ENCODE measurements around the gene OR5H14. TPM values are rescaled to one million over a fixed set of nuclear protein-coding genes. Genes with fewer than 3 reads are reported as not detected.

Gene OR5H14
- total and polyA plus RNA-seq, 2 experiments from 2014 or later: not detected

GRCh38 chr3:98110550-98110908, 36.8 kb upstream of the OR5H14 start:
- Histone ChIP-seq H2AFZ (no peak overlapping the region), H3K79me2 (no peaks in the 10 kb centered on the region), H3K4me1 (ENCODE audit: insufficient read depth) (no peaks in the 10 kb centered on the region), H3K9me3 (ENCODE audit: low read depth) (peaks cover 5% of the 10 kb centered on the region), H3K9me2 (replicated peaks; ENCODE audit: insufficient read depth) (no peaks in the 10 kb centered on the region), H3K4me3 (no peak overlapping the region), H3K36me3 (replicated peaks; ENCODE audit: insufficient read depth, low read depth) (no peaks in the 10 kb centered on the region), H3K27ac (no peak overlapping the region), H3K27me3 (no peaks in the 10 kb centered on the region), H3K4me2 (no peak overlapping the region), H4K20me1 (ENCODE audit: insufficient read depth, poor library complexity, severe bottlenecking) (no peaks in the 10 kb centered on the region)
- no peak for DNase-seq (ENCODE audit: low spot score)
- TF ChIP-seq EZH2phosphoT487 (IDR thresholded peaks at IDR 0.05; ENCODE audit: low read depth, severe bottlenecking, unreplicated experiment) (no peak), EZH2 (IDR thresholded peaks at IDR 0.05; ENCODE audit: borderline replicate concordance) (no peak), CTCF (IDR thresholded peaks at IDR 0.05; ENCODE audit: poor library complexity) (no peak)

GRCh38 chr3:98114264-98114663, 33.0 kb upstream of the OR5H14 start:
- H3K79me2 ChIP-seq: no peaks in the 10 kb centered on the region
- DNase-seq (ENCODE audit: low spot score): no peak
- no peaks in the 10 kb centered on the region for H4K20me1 ChIP-seq (ENCODE audit: insufficient read depth, poor library complexity, severe bottlenecking)
- H3K4me3 ChIP-seq: no peak overlapping the region
- WGBS (ENCODE audit: low lambda C conversion rate, missing lambda C conversion rate): 79% methylated on average over 3 of the region's 3 CpGs
- no peak overlapping the region for H2AFZ ChIP-seq
- peaks cover 5% of the 10 kb centered on the region for H3K9me3 ChIP-seq (ENCODE audit: low read depth)
- H3K27me3 ChIP-seq: no peaks in the 10 kb centered on the region
- no peak for TF ChIP-seq CTCF (IDR thresholded peaks at IDR 0.05; ENCODE audit: poor library complexity)
- no peak for TF ChIP-seq EZH2 (IDR thresholded peaks at IDR 0.05; ENCODE audit: borderline replicate concordance)
- no peak for TF ChIP-seq EZH2phosphoT487 (IDR thresholded peaks at IDR 0.05; ENCODE audit: low read depth, severe bottlenecking, unreplicated experiment)
- no peak overlapping the region for H3K27ac ChIP-seq
- H3K4me1 ChIP-seq (ENCODE audit: insufficient read depth): no peaks in the 10 kb centered on the region
- no peaks in the 10 kb centered on the region for H3K36me3 ChIP-seq (replicated peaks; ENCODE audit: insufficient read depth, low read depth)
- H3K9me2 ChIP-seq (replicated peaks; ENCODE audit: insufficient read depth): no peaks in the 10 kb centered on the region
- no peak overlapping the region for H3K4me2 ChIP-seq

- no peak overlapping the region for H2AFZ ChIP-seq
- no peaks in the 10 kb centered on the region for H3K9me2 ChIP-seq (replicated peaks; ENCODE audit: insufficient read depth)
- TF ChIP-seq CTCF (IDR thresholded peaks at IDR 0.05; ENCODE audit: poor library complexity) (no peak), EZH2 (IDR thresholded peaks at IDR 0.05; ENCODE audit: borderline replicate concordance) (no peak), EZH2phosphoT487 (IDR thresholded peaks at IDR 0.05; ENCODE audit: low read depth, severe bottlenecking, unreplicated experiment) (no peak)
- 88% methylated on average over 1 of the region's 1 CpG for WGBS (ENCODE audit: low lambda C conversion rate, missing lambda C conversion rate)
- no peaks in the 10 kb centered on the region for H3K27me3 ChIP-seq
- no peaks in the 10 kb centered on the region for H3K36me3 ChIP-seq (replicated peaks; ENCODE audit: insufficient read depth, low read depth)
- H4K20me1 ChIP-seq (ENCODE audit: insufficient read depth, poor library complexity, severe bottlenecking): no peaks in the 10 kb centered on the region
- peaks cover 5% of the 10 kb centered on the region for H3K9me3 ChIP-seq (ENCODE audit: low read depth)
- no peak overlapping the region for H3K4me2 ChIP-seq
- no peaks in the 10 kb centered on the region for H3K4me1 ChIP-seq (ENCODE audit: insufficient read depth)
- no peak overlapping the region for H3K27ac ChIP-seq
- H3K79me2 ChIP-seq: no peaks in the 10 kb centered on the region
- no peak overlapping the region for H3K4me3 ChIP-seq
- no peak for DNase-seq (ENCODE audit: low spot score)
Observed at GRCh38 chr3:98115717-98116116, 31.6 kb upstream of the OR5H14 start.

- Histone ChIP-seq H3K9me3 (ENCODE audit: low read depth) (no peaks in the 10 kb centered on the region), H3K36me3 (replicated peaks; ENCODE audit: insufficient read depth, low read depth) (no peaks in the 10 kb centered on the region), H3K4me2 (no peak within 1 kb of the TSS), H3K9me2 (replicated peaks; ENCODE audit: insufficient read depth) (peaks cover 5% of the 10 kb centered on the region), H2AFZ (no peak within 1 kb of the TSS), H3K79me2 (no peaks in the 10 kb centered on the region), H3K27ac (no peak within 1 kb of the TSS), H3K27me3 (no peaks in the 10 kb centered on the region), H4K20me1 (ENCODE audit: insufficient read depth, poor library complexity, severe bottlenecking) (no peaks in the 10 kb centered on the region), H3K4me1 (ENCODE audit: insufficient read depth) (no peaks in the 10 kb centered on the region), H3K4me3 (no peak within 1 kb of the TSS)
- TF ChIP-seq CTCF (IDR thresholded peaks at IDR 0.05; ENCODE audit: poor library complexity) (no peak), EZH2 (IDR thresholded peaks at IDR 0.05; ENCODE audit: borderline replicate concordance) (no peak), EZH2phosphoT487 (IDR thresholded peaks at IDR 0.05; ENCODE audit: low read depth, severe bottlenecking, unreplicated experiment) (no peak)
- no peak for DNase-seq (ENCODE audit: low spot score)
- WGBS (ENCODE audit: low lambda C conversion rate, missing lambda C conversion rate): 90% methylated on average over 1 of the region's 1 CpG
Observed at GRCh38 chr3:98130421-98130820, 16.9 kb upstream of the OR5H14 start, which contains the start of gene OR5H1. Gene OR5H1 (plus strand): TSS chr3:98130721. CDS start chr3:98132698, 1,977 bp downstream.
